Activated T-helper 1 cell treated with anti-CD3 and anti-CD28 coated beads, Interleukin-12 subunit alpha, Interleukin-12 subunit beta, Interleukin-2, Interleukin-4 antibody, amounts not matched to agents 30 ng/mL and 10 ng/mL and 1 ng/mL, durations not matched to agents 14 hours and 24 hours and 36 hours (primary cell): Measurements from ENCODE around the gene JPH4. TPM values are rescaled to one million over a fixed set of nuclear protein-coding genes. Genes with fewer than 3 reads are reported as not detected.

Experiments
- DNase-seq: peaks from one replicate; pipeline ENCODE4 v3.0.0; 2021; ENCODE audit warnings: low spot score
- H3K27ac Mint-ChIP-seq: one replicate; pipeline ENCODE4 v1.8.0; 2021; ENCODE audit warnings: mild to moderate bottlenecking, mixed read lengths
- H3K27me3 Mint-ChIP-seq: one replicate; pipeline ENCODE4 v1.8.0; 2022; ENCODE audit warnings: mild to moderate bottlenecking, moderate library complexity, mixed read lengths; ENCODE audit not compliant: insufficient read depth
- H3K36me3 Mint-ChIP-seq: one replicate; pipeline ENCODE4 v1.8.0; 2021; ENCODE audit warnings: low read depth, mixed read lengths
- H3K4me1 Mint-ChIP-seq: one replicate; pipeline ENCODE4 v1.8.0; 2021; ENCODE audit warnings: low read depth, mixed read lengths
- H3K4me3 Mint-ChIP-seq: one replicate; pipeline ENCODE4 v1.8.0; 2021; ENCODE audit warnings: mild to moderate bottlenecking, moderate library complexity, mixed read lengths
- H3K9me3 Mint-ChIP-seq: one replicate; pipeline ENCODE4 v1.8.0; 2021; ENCODE audit warnings: mixed read lengths
- intact Hi-C: fragments of 100-400 bp; cut with micrococcal nuclease; formaldehyde crosslinking; loops from one replicate; pipeline ENCODE4 v1.15.1; 2024
- total RNA-seq: library from RNA; stranded (reverse); gene quantifications from 2 replicates; pipeline ENCODE4 v1.2.3, GENCODE V29; 2022

JPH4 gene
- total RNA-seq, 1 donor from 2014 or later, result not detected

GRCh38 chr14:23570806-23571483 lies 7.6 kb downstream of the JPH4 start:
- no peaks in the 10 kb centered on the region for H3K9me3 Mint-ChIP-seq
- peaks cover 44% of the 10 kb centered on the region for H3K4me1 Mint-ChIP-seq
- no peak for DNase-seq
- H3K36me3 Mint-ChIP-seq, result peaks cover 10% of the 10 kb centered on the region
- H3K27ac Mint-ChIP-seq, result no peak overlapping the region
- H3K27me3 Mint-ChIP-seq, result peaks cover 14% of the 10 kb centered on the region
- intact Hi-C loops, result no loop called here
- no peak overlapping the region for H3K4me3 Mint-ChIP-seq

GRCh38 chr14:23569443-23570151 lies 9.0 kb downstream of the JPH4 start:
- Mint-ChIP-seq H3K36me3 (peaks cover 19% of the 10 kb centered on the region), H3K27me3 (peaks cover 5% of the 10 kb centered on the region), H3K4me3 (no peak overlapping the region), H3K9me3 (no peaks in the 10 kb centered on the region), H3K4me1 (peaks cover 44% of the 10 kb centered on the region), H3K27ac (peak overlapping the region; percentile 71)
- intact Hi-C loops, result loop anchor here (5.0 to 10.0 kb wide), 2 partner anchors 873 to 1045 kb away; partner anchors contain the start of gene SDR39U1
- DNase-seq, result no peak

DNA sequence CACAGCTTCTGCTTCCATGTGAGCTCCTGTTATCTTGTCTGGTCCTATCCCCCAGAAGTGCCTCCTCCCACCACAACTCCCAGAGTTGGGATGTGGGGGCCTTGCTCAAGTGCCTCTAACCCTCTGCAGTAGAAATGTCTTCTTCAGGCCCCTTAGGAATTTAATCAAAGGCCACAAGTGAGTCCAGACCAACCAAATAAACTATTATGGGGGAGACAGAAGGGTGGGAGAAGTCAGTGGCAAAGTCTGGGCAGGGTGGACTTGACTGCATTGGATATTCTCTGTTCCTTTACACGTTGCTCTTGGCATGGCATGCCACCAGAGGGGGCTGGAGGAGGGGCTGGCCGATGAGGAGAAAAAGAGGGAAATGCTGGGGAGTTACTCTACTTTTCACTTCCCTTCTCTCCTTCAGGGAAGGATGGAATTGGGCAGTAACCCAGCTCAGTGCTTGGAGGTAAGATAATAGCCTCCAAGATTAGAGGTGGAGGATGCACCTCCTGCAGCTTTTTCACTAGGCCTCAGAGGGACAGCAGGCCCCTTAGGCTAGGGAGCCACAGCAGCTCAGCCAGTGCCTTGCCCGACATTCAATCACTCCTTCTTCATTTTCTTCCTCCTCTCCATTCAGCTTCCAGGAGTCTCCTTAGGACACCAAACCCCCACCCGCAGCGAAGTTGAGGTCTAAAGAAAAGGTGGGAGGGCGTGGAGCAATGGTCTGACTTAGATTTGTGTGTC lies 9.8 kb downstream of the JPH4 start:
- no peaks in the 10 kb centered on the region for H3K9me3 Mint-ChIP-seq
- peaks cover 26% of the 10 kb centered on the region for H3K36me3 Mint-ChIP-seq
- intact Hi-C loops, result loop anchor here (5.0 to 10.0 kb wide), 2 partner anchors 874 to 1044 kb away; partner anchors contain the start of gene SDR39U1
- no peak for DNase-seq
- H3K4me1 Mint-ChIP-seq, result peaks cover 44% of the 10 kb centered on the region
- H3K4me3 Mint-ChIP-seq, result peak overlapping the region; percentile 100
- peak overlapping the region; percentile 97 for H3K27ac Mint-ChIP-seq
- peaks cover 5% of the 10 kb centered on the region for H3K27me3 Mint-ChIP-seq

DNA sequence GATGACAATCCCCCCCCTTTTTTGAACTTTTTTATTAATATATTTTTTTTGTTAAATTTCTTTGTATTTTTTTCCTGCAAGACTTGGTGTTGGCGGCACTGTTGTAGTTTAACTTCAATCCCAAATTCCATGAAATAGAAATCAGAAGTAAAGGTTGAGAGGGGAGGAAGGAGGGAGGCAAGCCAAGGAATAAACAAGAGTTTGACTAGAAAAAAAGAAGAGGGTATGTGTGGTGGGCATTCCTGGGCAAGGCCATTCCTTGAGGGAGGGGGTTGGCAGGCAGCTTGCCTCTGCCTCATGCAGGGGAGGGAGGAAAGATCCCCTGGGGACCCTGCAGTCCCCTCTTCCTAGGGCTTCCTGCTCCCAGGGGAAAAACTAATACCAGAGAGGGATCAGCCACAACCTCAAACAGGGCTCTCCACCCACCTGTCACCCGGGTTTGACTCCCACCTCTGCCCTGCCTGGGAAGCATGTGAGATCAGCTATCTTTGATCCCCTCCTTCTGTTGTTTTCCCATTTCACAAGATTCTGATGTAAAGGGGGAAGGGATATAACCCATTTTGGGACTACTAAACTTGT lies 10.5 kb downstream of the JPH4 start:
- peaks cover 45% of the 10 kb centered on the region for H3K4me1 Mint-ChIP-seq
- no peak for DNase-seq
- H3K36me3 Mint-ChIP-seq, result peaks cover 27% of the 10 kb centered on the region
- peaks cover 5% of the 10 kb centered on the region for H3K27me3 Mint-ChIP-seq
- no peaks in the 10 kb centered on the region for H3K9me3 Mint-ChIP-seq
- peak overlapping the region; percentile 100 for H3K4me3 Mint-ChIP-seq
- intact Hi-C loops, result loop anchor here (5.0 to 10.0 kb wide), 2 partner anchors 874 to 1043 kb away; partner anchors contain the start of gene SDR39U1
- H3K27ac Mint-ChIP-seq, result peak overlapping the region; percentile 97

GRCh38 chr14:23567186-23568020 lies 11.2 kb downstream of the JPH4 start, which contains the start of gene AP1G2:
Gene AP1G2 (minus strand): TSS chr14:23567791. CDS start chr14:23567314, 477 bp downstream.
- Mint-ChIP-seq H3K36me3 (peaks cover 32% of the 10 kb centered on the region), H3K27ac (peak within 1 kb of the TSS; percentile 97), H3K4me3 (peak within 1 kb of the TSS; percentile 100), H3K4me1 (peaks cover 43% of the 10 kb centered on the region), H3K27me3 (peaks cover 4% of the 10 kb centered on the region), H3K9me3 (no peaks in the 10 kb centered on the region)
- peak; percentile 87 for DNase-seq
- intact Hi-C loops, result loop anchor here (1.0 to 10.0 kb wide), 5 partner anchors 11 to 1043 kb away; partner anchors contain the start of genes NGDN, SDR39U1, THTPA and ZFHX2

DNA sequence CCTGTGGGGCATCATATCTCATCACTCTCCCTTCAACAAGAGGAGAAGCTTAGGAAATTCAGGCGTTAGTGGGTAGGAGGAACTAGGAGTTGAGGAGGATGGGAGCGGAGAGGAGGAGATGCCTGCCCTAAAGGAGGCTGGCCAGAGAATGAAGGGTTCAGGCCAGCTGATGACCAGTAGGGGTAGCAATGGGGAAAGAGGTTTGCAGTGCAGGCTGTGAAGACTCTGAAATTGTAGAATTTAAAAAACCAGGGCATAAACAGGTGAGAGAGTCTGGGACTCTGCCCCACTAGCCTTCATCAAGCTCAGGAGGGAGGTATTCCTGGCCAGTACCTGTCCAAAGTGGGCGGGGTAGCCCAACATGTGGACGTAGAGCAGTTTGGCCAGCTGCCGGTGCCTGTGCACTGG lies 11.8 kb downstream of the JPH4 start:
- DNase-seq, result no peak
- no peaks in the 10 kb centered on the region for H3K27me3 Mint-ChIP-seq
- peak overlapping the region; percentile 97 for H3K27ac Mint-ChIP-seq
- no peaks in the 10 kb centered on the region for H3K9me3 Mint-ChIP-seq
- H3K36me3 Mint-ChIP-seq, result peaks cover 33% of the 10 kb centered on the region
- peak overlapping the region; percentile 100 for H3K4me3 Mint-ChIP-seq
- peaks cover 38% of the 10 kb centered on the region for H3K4me1 Mint-ChIP-seq
- intact Hi-C loops, result loop anchor here (1.0 to 10.0 kb wide), 5 partner anchors 10 to 1042 kb away; partner anchors contain the start of genes NGDN, SDR39U1, THTPA and ZFHX2

DNA sequence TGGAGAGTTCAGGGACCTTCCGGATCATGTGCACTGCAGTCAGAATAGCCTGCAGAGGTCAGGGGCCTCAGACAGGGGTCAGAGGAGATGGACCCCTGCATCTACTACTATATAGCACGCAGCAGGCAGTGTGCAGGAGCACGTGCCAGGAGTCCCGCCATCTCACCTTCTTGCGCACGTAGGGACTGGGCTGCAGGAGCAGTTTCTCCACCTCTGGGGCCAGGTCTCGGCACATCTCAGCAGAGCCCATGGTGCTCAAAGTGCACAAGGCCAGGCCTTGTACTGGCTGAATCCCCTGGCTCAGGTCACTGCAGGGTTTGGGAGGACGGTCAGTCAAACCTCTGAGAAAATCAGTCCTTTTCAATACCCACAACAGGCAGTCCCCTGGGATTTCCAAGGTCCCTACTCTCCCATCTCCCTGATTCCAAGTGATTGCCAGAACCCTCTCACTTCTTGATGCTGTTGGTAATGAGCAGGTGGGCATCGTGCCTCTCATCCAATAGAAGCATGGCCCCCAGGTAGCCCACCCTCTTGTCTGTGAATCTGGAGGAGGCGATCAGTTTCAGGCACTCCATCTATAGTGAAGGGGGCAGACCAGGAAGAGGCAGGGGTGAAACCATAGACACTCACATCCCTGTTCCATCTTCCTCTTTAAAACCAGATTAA lies 12.3 kb downstream of the JPH4 start:
- Mint-ChIP-seq H3K27ac (peak overlapping the region; percentile 97), H3K27me3 (no peaks in the 10 kb centered on the region), H3K36me3 (peaks cover 37% of the 10 kb centered on the region), H3K9me3 (no peaks in the 10 kb centered on the region), H3K4me3 (peak overlapping the region; percentile 100), H3K4me1 (peaks cover 38% of the 10 kb centered on the region)
- no peak for DNase-seq
- intact Hi-C loops, result loop anchor here (2.0 to 10.0 kb wide), 4 partner anchors 15 to 1041 kb away; partner anchors contain the start of genes NGDN, SDR39U1 and ZFHX2

DNA sequence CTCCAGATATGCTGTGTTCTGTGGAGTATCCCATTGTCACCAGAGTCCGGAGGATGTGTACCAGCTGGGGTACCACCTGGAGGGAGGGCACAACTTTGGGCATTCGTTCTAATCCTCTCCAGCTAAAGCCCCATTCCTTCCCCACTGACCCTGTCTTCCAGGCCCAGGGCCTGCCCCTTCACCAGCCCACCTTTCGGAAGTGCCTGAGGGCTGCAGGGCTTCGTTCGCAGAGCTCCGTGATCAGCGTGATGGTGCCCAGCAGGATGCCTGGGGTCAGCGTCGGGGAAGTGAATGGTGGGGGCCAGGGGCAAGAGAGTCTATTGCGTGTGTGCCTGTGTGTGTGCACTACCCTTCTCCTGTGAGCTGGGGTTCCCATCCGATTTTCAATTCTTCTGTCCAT lies 13.0 kb downstream of the JPH4 start:
- Mint-ChIP-seq H3K4me3 (peak overlapping the region; percentile 100), H3K4me1 (peaks cover 38% of the 10 kb centered on the region), H3K27me3 (no peaks in the 10 kb centered on the region), H3K9me3 (no peaks in the 10 kb centered on the region), H3K27ac (no peak overlapping the region), H3K36me3 (peaks cover 41% of the 10 kb centered on the region)
- intact Hi-C loops, result loop anchor here (2.0 to 10.0 kb wide), 4 partner anchors 15 to 1041 kb away; partner anchors contain the start of genes NGDN, SDR39U1 and ZFHX2
- DNase-seq, result no peak

GRCh38 chr14:23564876-23565275 lies 13.7 kb downstream of the JPH4 start:
- H3K36me3 Mint-ChIP-seq, result peaks cover 46% of the 10 kb centered on the region
- H3K4me1 Mint-ChIP-seq, result peaks cover 38% of the 10 kb centered on the region
- no peaks in the 10 kb centered on the region for H3K27me3 Mint-ChIP-seq
- no peak for DNase-seq
- intact Hi-C loops, result loop anchor here (5.0 to 10.0 kb wide), 2 partner anchors 877 to 1040 kb away; partner anchors contain the start of gene SDR39U1
- peak overlapping the region; percentile 39 for H3K4me3 Mint-ChIP-seq
- H3K27ac Mint-ChIP-seq, result peak overlapping the region; percentile 18
- H3K9me3 Mint-ChIP-seq, result no peaks in the 10 kb centered on the region

GRCh38 chr14:23564181-23564812 lies 14.3 kb downstream of the JPH4 start:
- Mint-ChIP-seq H3K27me3 (no peaks in the 10 kb centered on the region), H3K4me3 (peak overlapping the region; percentile 57), H3K36me3 (peaks cover 52% of the 10 kb centered on the region), H3K27ac (peak overlapping the region; percentile 18), H3K9me3 (no peaks in the 10 kb centered on the region), H3K4me1 (peaks cover 36% of the 10 kb centered on the region)
- no peak for DNase-seq
- intact Hi-C loops, result loop anchor here (10.0 kb wide), 1 partner anchor 1039 kb away; no protein-coding TSS in a partner anchor
